Glutamatergic neuron (in vitro differentiated cells): ENCODE data around the gene NFYC. TPM values are rescaled to one million over a fixed set of nuclear protein-coding genes. Genes with fewer than 3 reads are reported as not detected.

Source experiments
- DNase-seq: peaks from one replicate; pipeline ENCODE4 v3.0.0; 2022
- H3K27ac Mint-ChIP-seq: one replicate; pipeline ENCODE4 v1.8.0; 2020; ENCODE audit warnings: mild to moderate bottlenecking, mixed read lengths, inconsistent platforms; ENCODE audit not compliant: unreplicated experiment
- H3K27me3 Mint-ChIP-seq: one replicate; pipeline ENCODE4 v1.8.0; 2020; ENCODE audit warnings: mild to moderate bottlenecking, moderate library complexity, mixed read lengths, inconsistent platforms; ENCODE audit not compliant: unreplicated experiment
- H3K36me3 Mint-ChIP-seq: one replicate; pipeline ENCODE4 v1.8.0; 2020; ENCODE audit warnings: mild to moderate bottlenecking, mixed read lengths, inconsistent platforms; ENCODE audit not compliant: unreplicated experiment
- H3K4me1 Mint-ChIP-seq: one replicate; pipeline ENCODE4 v1.8.0; 2020; ENCODE audit warnings: mild to moderate bottlenecking, low read depth, mixed read lengths, inconsistent platforms; ENCODE audit not compliant: unreplicated experiment
- H3K4me3 Mint-ChIP-seq: one replicate; pipeline ENCODE4 v1.8.0; 2020; ENCODE audit warnings: mild to moderate bottlenecking, mixed read lengths, inconsistent platforms; ENCODE audit not compliant: unreplicated experiment
- H3K9me3 Mint-ChIP-seq: one replicate; pipeline ENCODE4 v1.8.0; 2020; ENCODE audit warnings: mild to moderate bottlenecking, moderate library complexity, mixed read lengths, inconsistent platforms; ENCODE audit not compliant: unreplicated experiment
- total RNA-seq: library from RNA; stranded (reverse); fragmentation: NEBNext Ultra II Directional; extraction: Animal tissue kit (Norgen Biotek cat#: 25700); gene quantifications from one replicate; pipeline ENCODE4 v1.2.1, GENCODE V29; 2021; ENCODE audit not compliant: unreplicated experiment
- TF ChIP-seq, protein P1 (sequence below): fragments of 200-600 bp; sonication (generic); IDR thresholded peaks from one replicate; pipeline ENCODE4 v1.5.0; 2021; ENCODE audit not compliant: partially characterized antibody, unreplicated experiment

Gene NFYC
- total RNA-seq, 1 donor from 2014 or later: 44.2 TPM

GRCh38 chr1:40652979-40653378 lies 38.5 kb upstream of the NFYC start:
- H3K4me3 Mint-ChIP-seq: no peak overlapping the region
- DNase-seq: no peak
- TF ChIP-seq, protein P1, sequence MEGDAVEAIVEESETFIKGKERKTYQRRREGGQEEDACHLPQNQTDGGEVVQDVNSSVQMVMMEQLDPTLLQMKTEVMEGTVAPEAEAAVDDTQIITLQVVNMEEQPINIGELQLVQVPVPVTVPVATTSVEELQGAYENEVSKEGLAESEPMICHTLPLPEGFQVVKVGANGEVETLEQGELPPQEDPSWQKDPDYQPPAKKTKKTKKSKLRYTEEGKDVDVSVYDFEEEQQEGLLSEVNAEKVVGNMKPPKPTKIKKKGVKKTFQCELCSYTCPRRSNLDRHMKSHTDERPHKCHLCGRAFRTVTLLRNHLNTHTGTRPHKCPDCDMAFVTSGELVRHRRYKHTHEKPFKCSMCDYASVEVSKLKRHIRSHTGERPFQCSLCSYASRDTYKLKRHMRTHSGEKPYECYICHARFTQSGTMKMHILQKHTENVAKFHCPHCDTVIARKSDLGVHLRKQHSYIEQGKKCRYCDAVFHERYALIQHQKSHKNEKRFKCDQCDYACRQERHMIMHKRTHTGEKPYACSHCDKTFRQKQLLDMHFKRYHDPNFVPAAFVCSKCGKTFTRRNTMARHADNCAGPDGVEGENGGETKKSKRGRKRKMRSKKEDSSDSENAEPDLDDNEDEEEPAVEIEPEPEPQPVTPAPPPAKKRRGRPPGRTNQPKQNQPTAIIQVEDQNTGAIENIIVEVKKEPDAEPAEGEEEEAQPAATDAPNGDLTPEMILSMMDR: no peak
- peaks cover 17% of the 10 kb centered on the region for H3K27me3 Mint-ChIP-seq
- H3K36me3 Mint-ChIP-seq: peaks cover 4% of the 10 kb centered on the region
- no peak overlapping the region for H3K27ac Mint-ChIP-seq
- H3K9me3 Mint-ChIP-seq: peaks cover 6% of the 10 kb centered on the region
- H3K4me1 Mint-ChIP-seq: peaks cover 35% of the 10 kb centered on the region

DNA sequence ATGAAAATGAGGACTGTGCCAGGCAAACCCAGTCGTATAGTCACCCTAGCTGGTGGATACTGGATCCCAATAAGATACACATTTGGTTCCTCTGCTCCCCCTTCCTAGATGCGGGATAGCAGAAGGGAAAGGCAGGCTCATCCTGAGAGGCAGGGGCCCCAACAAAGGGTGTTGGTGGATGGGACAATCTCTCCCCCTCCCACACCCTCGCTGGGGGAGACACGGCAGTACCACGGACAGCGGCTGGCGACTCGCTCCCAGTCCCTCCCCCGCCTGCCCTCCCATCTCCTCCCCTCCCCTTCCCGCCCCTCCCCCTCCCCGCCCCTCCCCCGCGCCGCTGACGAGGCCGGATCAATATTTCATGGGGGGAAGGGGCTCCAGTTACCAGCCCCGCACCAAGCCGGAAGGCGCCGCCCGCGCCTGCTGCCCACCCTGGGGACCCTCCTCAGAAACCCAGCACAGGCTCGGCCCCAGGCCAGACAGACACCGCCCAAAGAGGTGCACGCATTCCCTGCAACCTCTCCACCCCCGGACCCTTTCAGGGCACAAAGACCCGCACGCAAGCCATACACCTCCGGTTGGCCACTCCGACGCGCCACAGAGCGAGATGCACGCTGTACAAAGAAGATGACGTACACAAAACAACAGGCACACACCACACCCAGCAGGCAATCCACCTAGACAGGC lies 37.5 kb upstream of the NFYC start:
- TF ChIP-seq, protein P1: no peak
- H3K9me3 Mint-ChIP-seq: peaks cover 4% of the 10 kb centered on the region
- H3K36me3 Mint-ChIP-seq: peaks cover 5% of the 10 kb centered on the region
- H3K27me3 Mint-ChIP-seq: peaks cover 17% of the 10 kb centered on the region
- H3K4me3 Mint-ChIP-seq: peak overlapping the region; percentile 86
- peak overlapping the region; percentile 99 for H3K27ac Mint-ChIP-seq
- peak; percentile 84 for DNase-seq
- H3K4me1 Mint-ChIP-seq: peaks cover 36% of the 10 kb centered on the region

DNA sequence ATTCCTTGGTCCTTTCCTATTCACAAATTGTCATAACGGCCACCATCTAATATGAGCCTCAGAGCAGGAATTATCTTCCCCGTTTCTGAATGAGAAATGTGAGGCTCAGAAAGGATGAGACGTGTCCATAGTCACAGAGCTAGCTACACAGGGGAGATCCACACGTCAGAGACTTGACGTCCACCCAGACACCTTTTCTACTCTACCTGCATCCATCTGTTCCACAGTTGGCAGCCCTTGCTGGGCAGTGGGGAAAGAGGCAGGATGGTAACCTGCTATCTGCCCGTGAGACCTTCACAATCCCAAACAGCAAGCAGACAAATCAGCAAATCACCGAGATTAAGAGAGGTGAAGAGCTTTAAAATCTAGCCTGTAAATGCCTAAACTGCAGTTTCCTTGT lies 34.5 kb upstream of the NFYC start:
- peaks cover 6% of the 10 kb centered on the region for H3K9me3 Mint-ChIP-seq
- DNase-seq: no peak
- H3K27ac Mint-ChIP-seq: peak overlapping the region; percentile 11
- H3K27me3 Mint-ChIP-seq: peaks cover 14% of the 10 kb centered on the region
- TF ChIP-seq, protein P1: no peak
- H3K4me1 Mint-ChIP-seq: peaks cover 30% of the 10 kb centered on the region
- peak overlapping the region; percentile 26 for H3K4me3 Mint-ChIP-seq
- peaks cover 5% of the 10 kb centered on the region for H3K36me3 Mint-ChIP-seq

DNA sequence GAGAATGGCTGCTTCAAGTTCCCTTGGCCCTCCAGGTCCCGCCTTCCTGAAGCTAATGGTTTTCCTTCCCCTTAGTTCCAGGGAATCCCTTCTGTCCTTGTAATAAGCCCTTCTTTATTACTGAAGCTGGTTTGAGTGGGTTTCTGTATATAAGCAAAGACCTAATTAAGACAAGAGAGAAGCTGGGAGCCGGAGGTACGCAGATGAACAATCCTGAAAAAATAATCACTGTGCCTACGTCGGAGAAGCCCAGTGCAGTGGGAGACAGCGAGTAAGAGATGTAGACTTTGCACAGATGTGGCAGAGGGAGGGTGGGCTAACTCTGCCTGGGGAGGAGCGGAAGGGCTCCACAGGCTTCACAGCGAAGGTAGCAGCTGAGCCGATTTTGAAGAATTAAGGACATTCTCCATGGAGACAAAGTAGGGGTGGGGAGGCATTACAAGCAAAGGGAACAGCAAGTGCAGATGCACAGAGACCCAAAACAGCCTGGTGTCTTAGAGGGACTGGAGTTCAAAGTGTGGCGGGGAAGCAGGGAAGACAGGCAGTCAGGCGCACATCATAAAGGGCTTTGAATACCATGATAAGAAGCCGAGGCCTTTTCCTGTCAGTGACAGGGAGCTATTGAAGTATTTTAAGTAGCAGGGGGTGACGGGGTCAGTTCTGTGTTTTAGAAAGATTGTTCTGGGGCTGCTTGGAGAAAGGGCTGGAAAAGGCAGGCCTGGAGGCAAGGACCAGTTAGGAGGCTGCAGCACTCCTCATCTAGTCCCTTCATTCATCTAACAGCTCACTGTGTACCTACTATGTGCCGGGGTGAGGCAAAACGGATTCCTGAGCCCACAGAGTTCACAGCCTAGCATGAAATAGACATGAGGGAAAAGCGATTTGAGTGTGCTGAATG lies 32.5 kb upstream of the NFYC start:
- peaks cover 5% of the 10 kb centered on the region for H3K36me3 Mint-ChIP-seq
- H3K27me3 Mint-ChIP-seq: peaks cover 18% of the 10 kb centered on the region
- no peak overlapping the region for H3K4me3 Mint-ChIP-seq
- H3K4me1 Mint-ChIP-seq: peaks cover 48% of the 10 kb centered on the region
- H3K27ac Mint-ChIP-seq: no peak overlapping the region
- no peak for DNase-seq
- H3K9me3 Mint-ChIP-seq: peaks cover 10% of the 10 kb centered on the region
- TF ChIP-seq, protein P1: no peak

GRCh38 chr1:40659649-40659947 lies 31.9 kb upstream of the NFYC start:
- Mint-ChIP-seq H3K4me1 (peaks cover 43% of the 10 kb centered on the region), H3K4me3 (no peak overlapping the region), H3K27me3 (peaks cover 16% of the 10 kb centered on the region), H3K9me3 (peaks cover 6% of the 10 kb centered on the region), H3K27ac (no peak overlapping the region), H3K36me3 (peaks cover 5% of the 10 kb centered on the region)
- TF ChIP-seq, protein P1: no peak
- DNase-seq: no peak
